Endothelial cell of hepatic sinusoid (primary cell): ENCODE data around the gene CRYZ.
"Not testable (repeated sequence)": the region's sequence is repeated elsewhere in the genome, so short reads cannot be mapped to it uniquely, and the experiment has no call there.

Source experiments
- in situ Hi-C: cut with HindIII; loops from 2 replicates; pipeline ENCODE4 v1.10.0; 2017; ENCODE audit warnings: low sequenced_read_pairs

The CRYZ gene

DNA sequence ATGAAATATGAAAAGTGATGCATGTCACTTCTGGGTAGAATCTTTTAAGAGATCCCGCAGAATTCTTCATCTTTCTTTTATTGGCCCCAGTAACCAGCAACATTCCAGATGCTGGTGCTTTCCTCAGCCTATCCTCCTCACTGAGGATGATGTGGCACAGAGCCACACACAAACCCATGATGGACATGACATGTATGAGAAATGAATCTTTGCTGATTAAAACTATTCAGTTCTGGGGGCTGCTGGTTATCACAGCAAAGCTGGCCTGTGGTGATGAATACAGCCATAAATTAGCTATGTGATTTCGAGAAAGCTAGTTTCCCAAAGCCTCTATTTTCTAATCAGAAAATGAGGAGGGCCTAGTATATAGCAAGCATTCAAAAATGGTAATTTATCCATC, 51.0 kb downstream of the CRYZ start:
- in situ Hi-C loops: no loop called here

DNA sequence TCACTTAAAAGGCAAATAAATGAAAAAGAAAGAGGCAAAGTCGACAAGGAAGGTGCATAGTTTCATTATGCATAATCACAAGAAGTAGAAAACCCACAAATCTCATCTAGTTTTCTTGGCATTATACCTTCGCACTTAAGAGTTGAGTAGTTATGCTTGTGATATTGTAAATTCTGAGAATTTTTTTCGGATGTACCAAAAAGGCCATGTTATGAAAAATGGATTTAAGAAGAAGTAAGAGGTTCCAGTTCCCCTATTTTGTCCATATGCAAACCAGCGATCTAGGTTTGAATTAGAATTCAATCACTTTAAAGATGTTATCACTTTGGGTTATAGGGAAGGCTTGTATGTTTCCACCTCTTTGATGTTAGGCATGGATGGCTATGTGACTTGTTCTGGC, 51.4 kb downstream of the CRYZ start:
- in situ Hi-C loops: no loop called here

DNA sequence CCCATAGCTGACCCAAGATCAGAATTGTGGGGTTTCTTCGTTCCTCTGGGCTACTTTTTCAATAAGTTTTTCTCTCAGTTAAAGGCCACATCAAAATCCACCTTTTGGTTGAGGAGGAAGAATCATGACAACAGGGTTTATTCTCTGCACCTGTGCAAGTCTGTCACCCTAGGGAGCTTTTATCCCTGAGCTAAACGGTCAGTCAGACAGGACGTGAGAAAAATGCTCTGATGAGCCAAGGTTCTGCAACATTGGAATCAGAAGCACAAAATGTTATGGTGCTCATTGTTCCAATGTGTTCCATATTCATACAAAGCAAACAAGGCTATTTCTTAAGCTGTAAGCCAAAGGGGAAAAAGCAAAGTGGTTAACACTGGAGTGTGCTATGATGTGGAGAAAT, 51.8 kb downstream of the CRYZ start:
- in situ Hi-C loops: no loop called here

GRCh38 chr1:74679811-74680210, 53.0 kb downstream of the CRYZ start:
- in situ Hi-C loops: no loop called here

DNA sequence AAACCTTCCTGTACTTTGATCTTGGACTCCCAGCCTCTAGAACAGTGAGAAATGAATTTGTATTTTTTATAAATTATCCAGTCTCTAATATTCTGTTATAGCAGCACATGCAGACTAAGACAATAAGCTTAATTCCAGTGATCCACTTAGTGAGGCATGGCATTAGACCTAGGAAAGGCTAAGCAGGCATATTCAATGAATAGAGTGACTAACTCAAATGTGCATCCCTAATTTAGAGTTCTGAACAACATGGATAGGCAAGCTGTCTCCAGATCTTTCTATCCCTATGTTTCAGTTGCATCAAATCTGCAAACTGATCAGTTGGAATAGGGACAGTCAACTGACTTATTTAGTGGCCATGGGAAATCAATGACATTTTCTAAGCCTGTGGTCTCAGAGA, 54.9 kb downstream of the CRYZ start:
- in situ Hi-C loops: no loop called here

- in situ Hi-C loops: no loop called here
Measured at GRCh38 chr1:74674278-74675048, 58.4 kb downstream of the CRYZ start.

- in situ Hi-C loops: no loop called here
Measured at GRCh38 chr1:74673351-74674111, 59.3 kb downstream of the CRYZ start, which contains the start of gene ERICH3. Gene ERICH3 (minus strand): TSS chr1:74673792. CDS start chr1:74673519, 273 bp downstream.

GRCh38 chr1:74670866-74671265, 62.0 kb downstream of the CRYZ start:
- in situ Hi-C loops: not testable (repeated sequence)
